HUES64 (cell line): ENCODE results near the gene FXYD3.
"Not testable (repeated sequence)": the region's sequence is repeated elsewhere in the genome, so short reads cannot be mapped to it uniquely, and the experiment has no call there.

Source experiments
- H3K27ac ChIP-seq: 2 replicates; pipeline ENCODE4 v1.7.0; 2013; ENCODE audit warnings: low read depth, low read length, inconsistent platforms
- H3K27me3 ChIP-seq: 2 replicates; pipeline ENCODE4 v1.6.1; 2013; ENCODE audit warnings: mild to moderate bottlenecking, low read length; ENCODE audit not compliant: insufficient read depth
- H3K36me3 ChIP-seq: 2 replicates; pipeline ENCODE4 v1.6.1; 2013; ENCODE audit warnings: mild to moderate bottlenecking, low read length; ENCODE audit not compliant: insufficient read depth
- H3K4me1 ChIP-seq: 2 replicates; pipeline ENCODE4 v1.6.1; 2013; ENCODE audit warnings: mild to moderate bottlenecking, low read length, moderate library complexity; ENCODE audit not compliant: insufficient read depth
- H3K4me3 ChIP-seq: 2 replicates; pipeline ENCODE4 v1.5.1; 2013; ENCODE audit warnings: mild to moderate bottlenecking, low read length, moderate library complexity
- H3K9ac ChIP-seq: 2 replicates; pipeline ENCODE4 v1.6.1; 2013; ENCODE audit warnings: mild to moderate bottlenecking, low read depth, low read length
- H3K9me3 ChIP-seq: 2 replicates; pipeline ENCODE4 v1.6.1; 2013; ENCODE audit warnings: low read depth, low read length; ENCODE audit not compliant: insufficient read depth
- WGBS: fragments of 150-250, 120-280 bp; methylation state at CpG from one replicate; pipeline ENCODE4 v1.1.7; 2013; ENCODE audit warnings: missing lambda C conversion rate; 5-methylcytosine and 5-hydroxymethylcytosine counted together

FXYD3 gene

GRCh38 chr19:35149463-35149862 lies 33.8 kb downstream of the FXYD3 start:
- WGBS: 93% methylated on average over 3 of the region's 3 CpGs
- H3K4me3 ChIP-seq: no peak overlapping the region
- peaks cover 22% of the 10 kb centered on the region for H3K4me1 ChIP-seq
- H3K9me3 ChIP-seq: no peaks in the 10 kb centered on the region
- H3K27me3 ChIP-seq: peaks cover 21% of the 10 kb centered on the region
- H3K27ac ChIP-seq: no peak overlapping the region
- H3K36me3 ChIP-seq: no peaks in the 10 kb centered on the region
- H3K9ac ChIP-seq: no peak overlapping the region

GRCh38 chr19:35150445-35150844 lies 34.8 kb downstream of the FXYD3 start:
- H3K9ac ChIP-seq: no peak overlapping the region
- H3K4me3 ChIP-seq: no peak overlapping the region
- no peak overlapping the region for H3K27ac ChIP-seq
- 69% methylated on average over 2 of the region's 2 CpGs for WGBS
- peaks cover 20% of the 10 kb centered on the region for H3K4me1 ChIP-seq
- no peaks in the 10 kb centered on the region for H3K9me3 ChIP-seq
- peaks cover 19% of the 10 kb centered on the region; the same call in 1 of the 2 replicates for H3K27me3 ChIP-seq
- no peaks in the 10 kb centered on the region for H3K36me3 ChIP-seq

- no peak overlapping the region for H3K9ac ChIP-seq
- WGBS: 82% methylated on average over 20 of the region's 20 CpGs
- peaks cover 26% of the 10 kb centered on the region for H3K4me1 ChIP-seq
- H3K27ac ChIP-seq: peak overlapping the region; percentile 37; the same call in 1 of the 2 replicates
- no peak overlapping the region for H3K4me3 ChIP-seq
- no peaks in the 10 kb centered on the region for H3K36me3 ChIP-seq
- peaks cover 19% of the 10 kb centered on the region; the same call in 1 of the 2 replicates for H3K27me3 ChIP-seq
- no peaks in the 10 kb centered on the region for H3K9me3 ChIP-seq
Measured at GRCh38 chr19:35151273-35152065, 35.8 kb downstream of the FXYD3 start.

- WGBS: 85% methylated on average over 10 of the region's 10 CpGs
- Histone ChIP-seq H3K36me3 (peaks cover 11% of the 10 kb centered on the region), H3K27me3 (peaks cover 19% of the 10 kb centered on the region; the same call in 1 of the 2 replicates), H3K4me1 (peaks cover 26% of the 10 kb centered on the region)
- not testable (repeated sequence) for H3K9ac ChIP-seq, H3K9me3 ChIP-seq, H3K27ac ChIP-seq, H3K4me3 ChIP-seq
Measured at GRCh38 chr19:35153129-35153522, 37.5 kb downstream of the FXYD3 start.

- Histone ChIP-seq H3K27me3 (peaks cover 19% of the 10 kb centered on the region; the same call in 1 of the 2 replicates), H3K4me3 (peak overlapping the region; percentile 80), H3K4me1 (peaks cover 26% of the 10 kb centered on the region), H3K9ac (no peak overlapping the region), H3K36me3 (peaks cover 19% of the 10 kb centered on the region), H3K9me3 (no peaks in the 10 kb centered on the region), H3K27ac (no peak overlapping the region)
- 1% methylated on average over 34 of the region's 36 CpGs for WGBS
Measured at GRCh38 chr19:35153701-35154524, 38.3 kb downstream of the FXYD3 start.

GRCh38 chr19:35154525-35155406 lies 39.1 kb downstream of the FXYD3 start, which contains the start of gene FXYD5:
Gene FXYD5, plus strand, starts transcription at chr19:35154735. Its CDS starts 816 bp downstream, at chr19:35155551.
- peak within 1 kb of the TSS; percentile 82 for H3K9ac ChIP-seq
- H3K36me3 ChIP-seq: peaks cover 27% of the 10 kb centered on the region
- H3K4me1 ChIP-seq: peaks cover 26% of the 10 kb centered on the region
- under 1% methylated on average over 48 of the region's 49 CpGs for WGBS
- peak within 1 kb of the TSS; percentile 80 for H3K4me3 ChIP-seq
- H3K27ac ChIP-seq: peak within 1 kb of the TSS; percentile 58
- H3K27me3 ChIP-seq: peaks cover 19% of the 10 kb centered on the region; the same call in 1 of the 2 replicates
- H3K9me3 ChIP-seq: no peaks in the 10 kb centered on the region

- Histone ChIP-seq H3K27ac (peak overlapping the region; percentile 58; the same call in 1 of the 2 replicates), H3K4me1 (peaks cover 24% of the 10 kb centered on the region), H3K36me3 (peaks cover 33% of the 10 kb centered on the region), H3K27me3 (peaks cover 19% of the 10 kb centered on the region; the same call in 1 of the 2 replicates), H3K4me3 (peak overlapping the region; percentile 80), H3K9ac (peak overlapping the region; percentile 82), H3K9me3 (no peaks in the 10 kb centered on the region)
- 17% methylated on average over 17 of the region's 17 CpGs for WGBS
Measured at GRCh38 chr19:35155441-35155840, 39.8 kb downstream of the FXYD3 start.

GRCh38 chr19:35155981-35156672 lies 40.5 kb downstream of the FXYD3 start:
- peaks cover 19% of the 10 kb centered on the region for H3K4me1 ChIP-seq
- peaks cover 19% of the 10 kb centered on the region; the same call in 1 of the 2 replicates for H3K27me3 ChIP-seq
- H3K4me3 ChIP-seq: peak overlapping the region; percentile 80
- WGBS: 91% methylated on average over 6 of the region's 6 CpGs
- H3K9ac ChIP-seq: no peak overlapping the region
- no peaks in the 10 kb centered on the region for H3K9me3 ChIP-seq
- H3K36me3 ChIP-seq: peaks cover 40% of the 10 kb centered on the region
- H3K27ac ChIP-seq: no peak overlapping the region

GRCh38 chr19:35156673-35157014 lies 41.0 kb downstream of the FXYD3 start:
- peaks cover 15% of the 10 kb centered on the region for H3K4me1 ChIP-seq
- H3K9me3 ChIP-seq: no peaks in the 10 kb centered on the region
- H3K9ac ChIP-seq: no peak overlapping the region
- H3K27me3 ChIP-seq: peaks cover 19% of the 10 kb centered on the region; the same call in 1 of the 2 replicates
- H3K36me3 ChIP-seq: peaks cover 45% of the 10 kb centered on the region
- 82% methylated on average over 7 of the region's 7 CpGs for WGBS
- H3K4me3 ChIP-seq: no peak overlapping the region
- no peak overlapping the region for H3K27ac ChIP-seq

- Histone ChIP-seq H3K4me1 (peaks cover 15% of the 10 kb centered on the region), H3K9me3 (no peaks in the 10 kb centered on the region), H3K36me3 (peaks cover 53% of the 10 kb centered on the region), H3K27me3 (peaks cover 19% of the 10 kb centered on the region; the same call in 1 of the 2 replicates), H3K4me3 (no peak overlapping the region), H3K27ac (no peak overlapping the region), H3K9ac (no peak overlapping the region)
- over 99% methylated on average over 4 of the region's 4 CpGs for WGBS
Measured at GRCh38 chr19:35157431-35157830, 41.8 kb downstream of the FXYD3 start.
